Heart left ventricle (tissue), 16 donors: ENCODE measurements around the gene KREMEN1. TPM values are rescaled to one million over a fixed set of nuclear protein-coding genes. Genes with fewer than 3 reads are reported as not detected.

Experiments used
- ATAC-seq, 4 donors: fragments of 200-7000 bp; cut with Tn5 transposase; one replicate each; pipeline ENCODE4 v1.9.1; 2020 to 2022; ENCODE audit warnings: moderate library complexity in 4 of 4, mild to moderate bottlenecking in 3 of 4, moderate number of reproducible peaks in 1 of 4
- DNase-seq, 5 donors: peaks; one replicate each; pipeline ENCODE4 v3.0.0-alpha.2; 2020
- H3K27ac ChIP-seq, 12 donors: fragments of 200-600 bp; sonication (generic) in 4 of 12; one replicate each; pipeline versions ENCODE4 v1.5.0 to v1.8.0; 2016 to 2022; ENCODE audit warnings: mild to moderate bottlenecking in 2 of 12
- H3K27me3 ChIP-seq, 9 donors: fragments of 200-600 bp; sonication (generic) in 2 of 9; one replicate each; pipeline versions ENCODE4 v1.5.1 to v1.8.0; 2016 to 2022; ENCODE audit warnings: mild to moderate bottlenecking in 3 of 9
- H3K36me3 ChIP-seq, 9 donors: fragments of 200-600 bp; sonication (generic) in 2 of 9; one replicate each; pipeline versions ENCODE4 v1.5.0 to v1.8.0; 2018 to 2022; ENCODE audit warnings: mild to moderate bottlenecking in 2 of 9
- H3K4me1 ChIP-seq, 12 donors: fragments of 200-600 bp; sonication (generic) in 4 of 12; one replicate each; pipeline versions ENCODE4 v1.5.0 to v1.8.0; 2016 to 2022; ENCODE audit warnings: mild to moderate bottlenecking in 3 of 12
- H3K4me3 ChIP-seq, 12 donors: fragments of 200-600 bp; sonication (generic) in 4 of 12; one replicate each; pipeline versions ENCODE4 v1.5.0 to v1.8.0; 2017 to 2022; ENCODE audit warnings: mild to moderate bottlenecking in 9 of 12, moderate library complexity in 4 of 12
- H3K9me3 ChIP-seq, 12 donors: fragments of 200-600 bp; sonication (generic) in 4 of 12; one replicate each; pipeline versions ENCODE4 v1.5.0 to v1.8.0; 2016 to 2022; ENCODE audit warnings: mild to moderate bottlenecking in 1 of 12
- CTCF ChIP-seq, 12 donors: fragments of 200-600 bp; sonication (generic) in 4 of 12; IDR thresholded peaks; one replicate each; pipeline versions ENCODE4 v1.5.0 to v1.8.0; 2018 to 2022; ENCODE audit warnings: antibody characterized with exemption in 12 of 12, mild to moderate bottlenecking in 5 of 12
- POLR2A ChIP-seq, 2 donors: fragments of 450-650 bp; IDR thresholded peaks; one replicate each; pipeline ENCODE4 v1.6.1; 2017; ENCODE audit warnings: antibody characterized with exemption in 2 of 2, mild to moderate bottlenecking in 2 of 2, moderate library complexity in 2 of 2
- WGBS, 4 donors: extraction: QIAGEN DNeasy Blood & Tissue Kit in 2 of 4; methylation state at CpG; one replicate each; pipeline versions ENCODE4 v1.1.5 to v1.1.7; 2013 to 2018; 5-methylcytosine and 5-hydroxymethylcytosine counted together
- intact Hi-C, 10 donors: fragments of 100-400 bp; cut with DNase I; formaldehyde crosslinking; loops; one replicate each; pipeline versions ENCODE4 v1.11.1 to v1.14.2; 2022
- polyA plus RNA-seq, 2 donors: library from polyadenylated mRNA; stranded (reverse); fragments of 200-250 nt; gene quantifications; one replicate each; pipeline ENCODE4 v1.2.3, GENCODE V29; 2013
- total RNA-seq, 9 donors: library from RNA; depleted of rRNA in 2 of 9; stranded (reverse); fragments of >200 nt in 2 of 9; fragmentation: NEBNext Ultra II Directional in 3 of 9; extraction: Animal tissue kit (Norgen Biotek cat#: 25700) in 3 of 9; gene quantifications; one replicate each; pipeline versions ENCODE4 v1.1.0 to v1.2.4, GENCODE V29; 2016 to 2023
- donor health status: ischemic (EF 13 %, LVEDD 7.1; RV severe dilation, severe dysfunction).
- donor health status: healthy with polysubstance abuse.
- donor health status: DM: no; HTN: yes; CAD: no.
- donor health status: DM: no; HTN: no; CAD: no.
- donor health status: ischemic (EF 25% LVEDD 6.9; RV normal size, moderate dysfunction).
- donor health status: ischemic (EF 25% LVEDD 5.7; RV mildly dilated, moderate dysfunction).
- donor health status: healthy.
- donor health status: DM: yes; HTN: yes; CAD: no.
- donor health status: ischemic (EF 35%, LVEDD 5.7; RV mildly dilated, moderate dysfunction).
- donor health status: nonischemic (EF 11% LVEDD 7.7; RV severe dilation, severe dysfunction).
- donor health status: DM: yes; HTN: yes; CAD: no.
- donor health status: PGD.
- donor health status: ischemic (EF 29% LVEDD 5.4; RV normal size, mild dysfunction).
- donor health status: nonischemic (EF 23%, LVEDD 6.1; RV moderate dilation, normal function).

KREMEN1 gene
- total and polyA plus RNA-seq, 11 donors, result 24.3 to 67.8 (median 36.4) TPM

- H3K4me1 ChIP-seq, result peaks cover 0 to 52% (median 18%) of the 10 kb centered on the region in 12 donors
- whole genome bisulfite sequencing, 4 donors, result 71 to 100% (median 97%) methylated on average over 2 of the region's 2 CpGs
- peaks cover 0 to 30% (median 5%) of the 10 kb centered on the region in 9 donors for H3K36me3 ChIP-seq
- no peak overlapping the region for H3K4me3 ChIP-seq
- no peak for TF ChIP-seq POLR2A (IDR thresholded peaks at IDR 0.05)
- TF ChIP-seq CTCF (IDR thresholded peaks at IDR 0.05), result no peak
- no peaks in the 10 kb centered on the region for H3K27me3 ChIP-seq
- peak overlapping the region in 4 of 12 donors; percentile 30 to 79 (median 62) for H3K27ac ChIP-seq
- intact Hi-C loops, result no loop called here
- DNase-seq, result no peak
- no peaks in the 10 kb centered on the region for H3K9me3 ChIP-seq
- no peak for ATAC-seq
Measured at GRCh38 chr22:29095459-29095858, 22.6 kb downstream of the KREMEN1 start.

GRCh38 chr22:29096736-29097669 is 24.2 kb downstream of the KREMEN1 start:
- DNase-seq, result peak in 4 of 5 donors; percentile 27 to 60 (median 38)
- Histone ChIP-seq H3K4me3 (no peak overlapping the region), H3K36me3 (peaks cover 0 to 42% (median 5%) of the 10 kb centered on the region in 9 donors), H3K27me3 (no peaks in the 10 kb centered on the region), H3K4me1 (peaks cover 0 to 46% (median 18%) of the 10 kb centered on the region in 12 donors), H3K9me3 (no peaks in the 10 kb centered on the region), H3K27ac (peak overlapping the region in 10 of 12 donors; percentile 17 to 79 (median 54))
- 73 to 75% (median 74%) methylated on average over 13 of the region's 13 CpGs for WGBS, 4 donors
- peak; percentile 74 to 91 (median 88) for ATAC-seq
- TF ChIP-seq CTCF (IDR thresholded peaks at IDR 0.05), result no peak
- no peak for TF ChIP-seq POLR2A (IDR thresholded peaks at IDR 0.05)
- intact Hi-C loops, result no loop called here

GRCh38 chr22:29098296-29098695 is 25.5 kb downstream of the KREMEN1 start:
- Histone ChIP-seq H3K27ac (no peak overlapping the region), H3K27me3 (no peaks in the 10 kb centered on the region), H3K9me3 (no peaks in the 10 kb centered on the region), H3K4me1 (peaks cover 0 to 35% (median 9%) of the 10 kb centered on the region in 12 donors), H3K36me3 (peaks cover 0 to 44% (median 9%) of the 10 kb centered on the region in 9 donors), H3K4me3 (no peak overlapping the region)
- DNase-seq (no peak), ATAC-seq (no peak)
- no peak for TF ChIP-seq POLR2A (IDR thresholded peaks at IDR 0.05)
- no peak for TF ChIP-seq CTCF (IDR thresholded peaks at IDR 0.05)
- WGBS, 4 donors, result 88 to 98% (median 97%) methylated on average over 2 of the region's 2 CpGs
- intact Hi-C loops, result no loop called here

GRCh38 chr22:29102300-29102699 is 29.5 kb downstream of the KREMEN1 start:
- no peak for DNase-seq
- Histone ChIP-seq H3K9me3 (no peaks in the 10 kb centered on the region), H3K27ac (no peak overlapping the region), H3K4me1 (peaks cover 0 to 10% (median 0%) of the 10 kb centered on the region in 12 donors), H3K4me3 (no peak overlapping the region), H3K36me3 (peaks cover 0 to 31% (median 8%) of the 10 kb centered on the region in 9 donors), H3K27me3 (no peaks in the 10 kb centered on the region)
- ATAC-seq, result no peak
- WGBS, 4 donors, result 93 to 99% (median 95%) methylated on average over 2 of the region's 2 CpGs
- no peak for TF ChIP-seq POLR2A (IDR thresholded peaks at IDR 0.05)
- no peak for TF ChIP-seq CTCF (IDR thresholded peaks at IDR 0.05)
- intact Hi-C loops, result no loop called here
